HepG2 (cell line): Measurements from ENCODE around the gene CEP250. TPM values are rescaled to one million over a fixed set of nuclear protein-coding genes. Genes with fewer than 3 reads are reported as not detected.

Experiments
- ARID2 ChIP-seq: sonication (generic); formaldehyde crosslinking; IDR thresholded peaks from 2 replicates; pipeline ENCODE4 v1.8.1; 2022; ENCODE audit warnings: mild to moderate bottlenecking, missing genetic modification reagents, borderline replicate concordance
- ARNTL ChIP-seq: sonication (generic); formaldehyde crosslinking; IDR thresholded peaks from 2 replicates; pipeline ENCODE4 v1.4.0; 2020; ENCODE audit warnings: mild to moderate bottlenecking, missing genetic modification reagents
- CREM ChIP-seq, 2 experiments: sonication (generic) in 1 of 2; formaldehyde crosslinking in 1 of 2; IDR thresholded peaks; 2 replicates each; pipeline versions ENCODE4 v1.4.0 to v1.6.1; 2016 to 2020; ENCODE audit warnings: antibody characterized with exemption in 1 of 2, mild to moderate bottlenecking in 1 of 2, missing genetic modification reagents in 1 of 2
- E2F1 ChIP-seq: sonication (generic); formaldehyde crosslinking; IDR thresholded peaks from 2 replicates; pipeline ENCODE4 v1.5.0; 2020; ENCODE audit warnings: missing genetic modification reagents
- MXD3 ChIP-seq: IDR thresholded peaks from 2 replicates; pipeline ENCODE4 v1.6.1; 2016; ENCODE audit warnings: mild to moderate bottlenecking, missing biosample characterization, missing genetic modification reagents
- NCOR1 ChIP-seq: fragments of 200-600 bp; sonication (generic); IDR thresholded peaks from 2 replicates; pipeline ENCODE4 v1.7.0; 2017; ENCODE audit warnings: antibody characterized with exemption, low read length, borderline replicate concordance
- NFE2L2 ChIP-seq: fragments of 150-350 bp; IDR thresholded peaks from 2 replicates; pipeline ENCODE4 v1.6.1; 2014; ENCODE audit warnings: low read length
- NKX3-1 ChIP-seq: sonication (generic); formaldehyde crosslinking; IDR thresholded peaks from 2 replicates; pipeline ENCODE4 v1.5.0; 2020; ENCODE audit warnings: missing genetic modification reagents
- NR2F1 ChIP-seq, 2 experiments: fragments of 450-650 bp in 1 of 2; formaldehyde crosslinking in 1 of 2; IDR thresholded peaks; 2 replicates each; pipeline versions ENCODE4 v1.5.0 to v1.6.1; 2016 to 2020; ENCODE audit warnings: mild to moderate bottlenecking in 1 of 2, missing compliant biosample characterization in 1 of 2, missing genetic modification reagents in 1 of 2, moderate library complexity in 1 of 2
- PBX3 ChIP-seq: sonication (generic); formaldehyde crosslinking; IDR thresholded peaks from 2 replicates; pipeline ENCODE4 v1.8.1; 2023; ENCODE audit warnings: missing genetic modification reagents, inconsistent platforms, borderline replicate concordance
- PLSCR1 ChIP-seq: sonication (generic); formaldehyde crosslinking; IDR thresholded peaks from 2 replicates; pipeline ENCODE4 v1.5.0; 2020; ENCODE audit warnings: missing genetic modification reagents, mild to moderate bottlenecking, borderline replicate concordance
- RARA ChIP-seq: IDR thresholded peaks from 2 replicates; pipeline ENCODE4 v1.6.1; 2016; ENCODE audit warnings: missing genetic modification reagents, missing compliant biosample characterization
- SMARCE1 ChIP-seq: fragments of 450-650 bp; IDR thresholded peaks from 2 replicates; pipeline ENCODE4 v1.6.1; 2017; ENCODE audit warnings: borderline replicate concordance
- SP140L ChIP-seq: sonication (generic); formaldehyde crosslinking; IDR thresholded peaks from 2 replicates; pipeline ENCODE4 v1.4.0; 2020; ENCODE audit warnings: missing genetic modification reagents, borderline replicate concordance
- TIGD3 ChIP-seq: sonication (generic); formaldehyde crosslinking; IDR thresholded peaks from 2 replicates; pipeline ENCODE4 v1.5.1; 2020; ENCODE audit warnings: mild to moderate bottlenecking, missing genetic modification reagents, borderline replicate concordance
- ZBTB8A ChIP-seq: sonication (generic); formaldehyde crosslinking; IDR thresholded peaks from 2 replicates; pipeline ENCODE4 v1.4.0; 2020; ENCODE audit warnings: mild to moderate bottlenecking, low read depth, missing genetic modification reagents, borderline replicate concordance
- ZNF33A ChIP-seq: sonication (generic); formaldehyde crosslinking; IDR thresholded peaks from 2 replicates; pipeline ENCODE4 v1.5.1; 2020; ENCODE audit warnings: missing genetic modification reagents, mild to moderate bottlenecking, moderate library complexity, borderline replicate concordance
- ZNF569 ChIP-seq: sonication (generic); formaldehyde crosslinking; IDR thresholded peaks from 2 replicates; pipeline ENCODE4 v1.5.0; 2020; ENCODE audit warnings: mild to moderate bottlenecking, missing genetic modification reagents, moderate library complexity, borderline replicate concordance
- ZNF639 ChIP-seq: conservative IDR thresholded peaks from 2 replicates; pipeline ENCODE4 v1.6.1; 2018; ENCODE audit warnings: missing genetic modification reagents
- ZNF709 ChIP-seq: sonication (generic); formaldehyde crosslinking; IDR thresholded peaks from 2 replicates; pipeline ENCODE4 v1.5.0; 2020; ENCODE audit warnings: mild to moderate bottlenecking, missing genetic modification reagents
- ZNF879 ChIP-seq: sonication (generic); formaldehyde crosslinking; IDR thresholded peaks from 2 replicates; pipeline ENCODE4 v1.8.1; 2023; ENCODE audit warnings: missing genetic modification reagents
- ZNF891 ChIP-seq: sonication (generic); formaldehyde crosslinking; IDR thresholded peaks from 2 replicates; pipeline ENCODE4 v1.5.0; 2020; ENCODE audit warnings: mild to moderate bottlenecking, missing genetic modification reagents
- polyA plus RNA-seq, 8 experiments: library from polyadenylated mRNA; depleted of rRNA in 3 of 8; stranded (reverse) in 7 of 8; unstranded in 1 of 8; fragments of >200 nt; fragmentation: Illumina TruSeq in 4 of 8; extraction: Trizol in 4 of 8; gene quantifications; 2 replicates each; pipeline versions ENCODE4 v1.2.1 to v1.2.3, GENCODE V29; 2011 to 2016; ENCODE audit warnings: low read depth in 4 of 8, missing spikeins in 1 of 8, mixed read lengths in 1 of 8; ENCODE audit not compliant: insufficient read depth in 1 of 8
- total RNA-seq, 5 experiments: library from RNA; depleted of rRNA; stranded (reverse); fragments of >200 nt; fragmentation: Illumina TruSeq; extraction: Trizol; gene quantifications; 2 replicates each; pipeline ENCODE4 v1.2.3, GENCODE V29; 2016; ENCODE audit warnings: low read depth in 1 of 5

CEP250 gene
- total and polyA plus RNA-seq, 2 of the 13 experiments (the other 11 are each of a cell fraction or from before 2014, with no cell fraction given): 28.8 to 55.3 TPM

GRCh38 chr20:35454881-35455609 is at the start of gene CEP250 (continued):
- no peak; the same call in none of the 2 replicates for TF ChIP-seq ZNF879 (CRISPR knock-in tag)
- peak; percentile 89; the same call in 1 of the 2 replicates for TF ChIP-seq ZNF709 (CRISPR knock-in tag)
- peak; percentile 68 for TF ChIP-seq CREM (IDR thresholded peaks at IDR 0.05)
- peak; percentile 64; the same call in 1 of the 2 replicates for TF ChIP-seq CREM (CRISPR knock-in tag; IDR thresholded peaks at IDR 0.05)
- TF ChIP-seq ARID2 (CRISPR knock-in tag): no peak
- no peak for TF ChIP-seq SMARCE1
- TF ChIP-seq E2F1 (CRISPR knock-in tag): peak; percentile 95
- no peak; the same call in 1 of the 2 replicates for TF ChIP-seq ZNF569 (CRISPR knock-in tag)
- no peak; a peak in 1 of 4 replicates for TF ChIP-seq NR2F1 (CRISPR knock-in tag; IDR thresholded peaks at IDR 0.05)
- peak; percentile 83 for TF ChIP-seq ZNF639 (CRISPR knock-in tag)
- no peak; the same call in 1 of the 2 replicates for TF ChIP-seq SP140L
- 0 out of 2 replicates have a peak, but pooled peaks have one; percentile 84 for TF ChIP-seq PLSCR1 (CRISPR knock-in tag)
- TF ChIP-seq NCOR1: 0 out of 2 replicates have a peak, but pooled peaks have one; percentile 60
- TF ChIP-seq ARNTL (CRISPR knock-in tag): peak; percentile 42; the same call in 1 of the 2 replicates
- TF ChIP-seq NFE2L2: no peak
- no peak; the same call in 1 of the 2 replicates for TF ChIP-seq TIGD3 (CRISPR knock-in tag)
- peak; percentile 80; the same call in 1 of the 2 replicates for TF ChIP-seq NKX3-1 (CRISPR knock-in tag)
- peak; percentile 52; the same call in 1 of the 2 replicates for TF ChIP-seq ZBTB8A (CRISPR knock-in tag)
- peak; percentile 65 for TF ChIP-seq RARA (CRISPR knock-in tag)
- TF ChIP-seq MXD3 (CRISPR knock-in tag): peak; percentile 95
- TF ChIP-seq ZNF891 (CRISPR knock-in tag): peak; percentile 55; the same call in 1 of the 2 replicates
- peak; percentile 76 for TF ChIP-seq PBX3 (CRISPR knock-in tag)
- 0 out of 2 replicates have a peak, but pooled peaks have one; percentile 67 for TF ChIP-seq ZNF33A
